Anterior cingulate cortex (tissue), 58 donors: ENCODE measurements around the gene EFCC1.
A peak's percentile ranks its signal among the peaks of the same experiment; 100 is the strongest.

Experiments used
- DNase-seq, 58 donors: peaks; one replicate each; lab custom pipeline; 2025; lab: John Stamatoyannopoulos, UW

Gene EFCC1

DNA sequence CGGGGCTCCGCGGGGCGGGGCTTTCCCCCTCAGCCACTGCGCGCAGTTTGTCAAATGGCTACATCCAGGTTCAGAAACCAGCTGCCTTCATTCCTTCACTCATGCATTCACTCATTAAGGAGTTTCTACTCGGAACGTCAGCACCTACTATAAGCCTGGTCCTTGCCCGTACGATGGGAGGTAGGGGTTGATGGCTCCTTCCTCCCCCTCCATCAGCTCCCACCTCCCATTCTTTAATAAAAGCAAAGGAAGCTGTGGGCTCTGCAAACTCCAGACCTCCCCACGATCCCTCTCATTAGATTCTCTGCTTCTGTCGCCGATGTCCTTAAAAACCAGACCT, 7.0 kb upstream of the EFCC1 start:
- DNase-seq = no peak

DNA sequence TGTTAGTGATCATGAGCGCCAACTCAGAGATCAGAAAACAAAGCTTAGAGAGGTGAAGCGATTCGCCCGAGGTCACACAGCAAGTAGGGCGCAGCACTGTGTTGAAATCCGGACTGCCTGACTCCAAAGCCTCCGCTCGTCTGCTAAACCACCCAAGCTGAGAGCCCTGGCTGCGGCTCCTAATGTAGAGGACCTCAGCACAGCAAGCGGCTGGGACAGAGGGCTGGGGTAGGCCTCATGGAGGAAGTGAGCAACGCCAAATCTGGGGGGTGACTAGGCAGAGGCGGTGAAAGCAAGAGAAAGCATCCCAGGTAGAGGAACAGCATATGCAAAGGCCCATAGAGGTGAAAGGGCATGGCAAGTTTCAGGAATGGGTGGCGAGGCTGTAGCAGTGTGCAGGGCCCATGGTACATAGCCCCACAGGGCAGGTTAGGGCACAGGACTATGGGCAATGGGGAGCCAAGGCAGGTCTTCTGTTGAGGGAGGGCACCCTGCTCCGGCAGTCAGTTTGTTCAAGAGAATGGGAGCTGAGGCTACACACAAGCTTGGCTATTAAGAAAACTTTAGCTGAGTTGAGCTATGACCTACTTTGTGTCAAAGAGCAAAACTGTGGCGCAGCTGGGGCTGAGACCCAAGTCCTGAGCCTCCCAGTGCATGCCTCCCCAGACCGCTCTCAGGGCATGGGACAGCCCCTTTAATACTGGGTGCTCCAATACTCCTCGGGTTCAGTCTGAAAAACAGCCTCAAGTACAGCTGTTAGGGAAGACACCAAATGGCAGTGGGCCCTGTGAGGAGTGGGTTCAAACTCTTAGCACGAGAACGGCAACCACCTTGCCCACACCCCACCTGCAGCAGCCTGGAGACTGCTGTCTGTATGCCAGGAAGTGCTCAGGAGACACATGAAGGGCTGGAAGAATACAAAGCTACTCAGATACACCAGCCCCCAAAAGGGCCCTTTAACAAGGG, 6.2 kb upstream of the EFCC1 start:
- DNase-seq = no peak

DNA sequence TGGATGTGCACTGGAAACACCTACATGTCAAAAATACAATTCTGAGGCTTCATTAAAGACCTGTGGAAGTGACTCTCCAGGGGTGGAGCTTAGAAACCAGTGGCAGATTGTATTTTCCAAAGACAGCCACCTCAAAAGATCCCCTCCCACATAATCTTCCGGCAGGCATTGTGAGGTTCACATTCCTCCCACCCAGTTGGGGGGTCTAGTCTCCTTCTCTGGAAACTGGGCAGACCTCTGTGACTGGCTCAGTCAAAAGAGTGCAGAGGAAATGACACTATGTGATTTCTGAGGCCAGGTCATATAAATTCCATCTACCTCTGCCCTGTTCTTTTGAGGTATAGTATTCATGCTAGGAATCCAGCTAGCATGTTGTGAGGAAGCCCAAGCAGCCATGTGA, 5.4 kb upstream of the EFCC1 start:
- DNase-seq = no peak

DNA sequence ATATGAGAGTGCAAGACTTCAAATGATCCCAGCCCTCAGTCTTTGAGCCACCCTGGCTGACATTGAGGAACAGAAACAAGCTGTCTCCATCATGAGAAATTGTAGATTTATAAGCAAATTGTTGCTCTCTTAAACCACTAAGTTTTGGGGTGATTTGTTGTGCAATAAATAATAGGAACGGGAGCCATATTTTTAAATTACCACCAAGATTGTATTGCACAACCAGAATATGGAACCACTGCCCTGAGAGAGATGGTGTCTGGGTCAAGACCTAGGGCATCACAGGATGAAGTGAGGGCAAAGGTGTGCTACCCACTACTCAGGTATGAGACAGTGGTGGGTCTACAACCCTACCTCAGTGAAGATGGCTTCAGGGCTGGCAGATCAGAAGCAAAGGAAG, 4.9 kb upstream of the EFCC1 start:
- DNase-seq = no peak

DNA sequence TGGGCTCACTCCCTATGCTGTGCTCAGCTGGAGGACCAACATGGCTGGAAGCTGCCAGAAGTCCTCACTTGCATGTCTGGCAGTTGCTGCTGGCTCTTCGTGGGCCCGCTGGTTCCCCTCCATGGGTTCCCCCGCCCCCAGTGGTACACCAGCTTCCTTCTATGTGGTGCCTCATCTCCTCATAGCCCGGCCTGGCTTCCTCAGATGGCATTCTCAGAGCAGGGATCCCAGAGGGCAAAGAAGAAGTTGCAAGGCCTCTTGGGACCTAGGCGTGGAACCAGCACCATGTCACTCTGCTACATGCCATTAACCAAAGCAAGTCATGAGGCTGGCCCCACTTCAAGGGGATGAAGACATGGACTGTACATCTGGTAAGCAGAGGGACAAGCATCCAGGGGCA, 4.4 kb upstream of the EFCC1 start:
- DNase-seq = no peak

DNA sequence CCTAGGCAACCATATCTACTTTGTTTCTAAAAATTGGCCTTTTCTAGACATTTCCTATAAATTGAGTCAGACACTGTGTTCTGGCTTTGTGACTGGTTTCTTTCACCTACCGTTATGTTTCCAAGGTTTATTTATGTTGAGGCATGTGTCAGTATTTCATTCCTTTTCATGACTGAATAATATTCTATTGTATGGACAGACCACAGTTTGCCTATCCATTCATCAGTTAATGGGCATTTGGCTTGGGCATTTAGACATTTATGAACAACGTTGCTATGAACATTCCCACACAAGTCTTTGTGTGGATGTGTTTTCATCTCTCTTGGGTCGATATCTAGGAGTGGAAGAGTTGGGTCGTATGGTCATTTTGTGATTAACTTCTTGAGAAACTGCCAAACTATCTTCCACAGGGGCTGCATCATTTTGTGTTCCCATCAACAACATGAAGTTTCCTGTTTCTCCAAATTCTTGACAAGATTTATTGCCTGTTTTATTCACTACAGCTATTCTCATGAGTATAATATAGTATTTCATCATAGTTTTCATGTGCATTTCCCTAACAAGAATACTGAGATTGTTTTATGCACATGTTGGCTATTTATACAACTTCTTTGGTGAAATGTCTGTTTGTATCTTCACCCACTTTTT, 3.5 kb upstream of the EFCC1 start:
- DNase-seq = no peak

DNA sequence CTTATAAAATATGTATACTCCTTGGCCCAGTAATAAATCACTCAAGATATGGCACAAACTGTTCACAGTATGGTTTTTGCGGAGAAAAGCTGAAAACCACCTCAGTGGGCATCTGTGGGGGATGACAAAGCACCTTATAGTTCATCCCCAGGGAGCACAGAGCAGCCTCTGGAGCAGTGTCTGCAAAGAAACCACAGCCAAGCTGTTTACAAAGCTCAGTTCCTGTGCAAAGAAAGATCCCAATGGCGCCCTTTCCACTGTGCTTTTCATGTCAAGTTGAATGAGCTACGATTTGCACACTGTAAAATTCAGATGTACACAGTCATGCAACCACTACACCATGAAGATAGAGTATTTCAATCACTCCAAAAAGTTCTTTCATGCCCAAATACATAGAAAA, 2.5 kb upstream of the EFCC1 start:
- DNase-seq = no peak

DNA sequence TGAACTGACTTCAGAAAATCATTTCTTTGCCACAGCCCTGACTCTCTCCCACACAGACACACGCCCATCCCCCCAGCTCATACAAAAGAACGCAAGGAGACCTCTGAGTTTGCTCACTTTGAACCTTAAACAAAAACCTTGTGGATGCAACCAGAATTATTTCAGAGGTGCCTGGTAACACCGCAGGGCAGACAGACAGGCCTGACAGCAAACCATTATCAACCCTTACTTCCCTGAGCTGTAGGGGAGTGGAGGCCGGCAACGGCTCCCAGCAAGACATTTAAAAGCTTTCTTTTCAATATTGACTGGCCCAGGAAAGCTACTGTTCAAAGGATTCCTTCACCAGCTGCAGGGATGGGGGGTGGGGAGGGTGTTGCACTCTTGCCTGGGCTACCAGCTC, 2.0 kb upstream of the EFCC1 start:
- DNase-seq = no peak

DNA sequence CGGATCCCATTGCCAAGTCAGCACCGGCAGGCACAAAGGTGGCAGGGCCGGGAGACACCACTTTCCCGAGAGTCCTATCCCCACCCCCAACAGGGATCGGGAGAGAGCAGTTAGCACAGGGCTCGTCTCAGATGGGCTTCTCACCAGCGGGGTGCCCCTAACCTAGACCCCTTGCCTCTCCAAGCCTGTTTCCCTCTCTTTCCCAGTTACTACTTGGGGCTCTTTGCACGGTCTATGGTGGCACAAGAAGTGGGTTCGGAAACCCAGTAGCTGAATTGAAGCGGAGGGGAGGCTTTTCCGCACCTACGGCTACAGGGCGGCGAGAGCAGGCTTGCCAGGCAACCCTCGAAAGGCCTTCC, 383 bp upstream of the EFCC1 start:
- no peak for DNase-seq

DNA sequence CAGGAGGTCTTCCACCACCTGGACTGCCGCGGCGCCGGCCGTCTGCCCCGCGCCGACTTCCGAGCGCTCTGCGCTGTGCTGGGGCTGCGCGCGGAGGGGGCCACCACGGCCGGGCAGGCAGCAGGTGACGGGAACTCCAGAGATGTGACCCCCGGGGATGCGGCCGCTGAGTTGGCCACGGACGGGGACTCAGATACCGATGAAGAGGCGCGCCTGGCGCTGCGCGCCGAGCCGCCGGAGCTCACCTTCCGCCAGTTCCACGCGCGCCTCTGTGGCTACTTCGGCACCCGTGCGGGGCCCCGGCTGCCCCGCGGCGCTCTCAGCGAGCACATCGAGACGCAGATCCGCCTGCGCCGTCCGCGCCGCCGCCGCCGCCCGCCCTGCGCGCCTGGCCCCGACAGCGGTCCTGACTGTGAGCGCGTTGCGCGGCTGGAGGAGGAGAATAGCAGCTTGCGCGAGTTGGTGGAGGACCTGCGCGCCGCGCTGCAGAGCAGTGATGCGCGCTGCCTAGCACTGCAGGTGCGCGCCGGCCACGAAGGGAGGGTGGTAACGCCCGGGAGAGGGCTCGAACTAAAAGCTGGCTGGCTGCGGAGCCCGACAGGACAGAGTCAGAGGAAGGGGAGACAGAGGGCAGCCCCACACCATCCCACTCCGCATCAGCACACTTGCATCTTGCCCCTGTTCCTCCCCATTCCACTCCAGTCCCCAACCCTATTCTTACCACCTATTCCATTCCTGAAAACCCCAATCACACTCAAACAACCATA, 885 bp downstream of the EFCC1 start:
- DNase-seq = peak in 1 of 58 donors; percentile 6

DNA sequence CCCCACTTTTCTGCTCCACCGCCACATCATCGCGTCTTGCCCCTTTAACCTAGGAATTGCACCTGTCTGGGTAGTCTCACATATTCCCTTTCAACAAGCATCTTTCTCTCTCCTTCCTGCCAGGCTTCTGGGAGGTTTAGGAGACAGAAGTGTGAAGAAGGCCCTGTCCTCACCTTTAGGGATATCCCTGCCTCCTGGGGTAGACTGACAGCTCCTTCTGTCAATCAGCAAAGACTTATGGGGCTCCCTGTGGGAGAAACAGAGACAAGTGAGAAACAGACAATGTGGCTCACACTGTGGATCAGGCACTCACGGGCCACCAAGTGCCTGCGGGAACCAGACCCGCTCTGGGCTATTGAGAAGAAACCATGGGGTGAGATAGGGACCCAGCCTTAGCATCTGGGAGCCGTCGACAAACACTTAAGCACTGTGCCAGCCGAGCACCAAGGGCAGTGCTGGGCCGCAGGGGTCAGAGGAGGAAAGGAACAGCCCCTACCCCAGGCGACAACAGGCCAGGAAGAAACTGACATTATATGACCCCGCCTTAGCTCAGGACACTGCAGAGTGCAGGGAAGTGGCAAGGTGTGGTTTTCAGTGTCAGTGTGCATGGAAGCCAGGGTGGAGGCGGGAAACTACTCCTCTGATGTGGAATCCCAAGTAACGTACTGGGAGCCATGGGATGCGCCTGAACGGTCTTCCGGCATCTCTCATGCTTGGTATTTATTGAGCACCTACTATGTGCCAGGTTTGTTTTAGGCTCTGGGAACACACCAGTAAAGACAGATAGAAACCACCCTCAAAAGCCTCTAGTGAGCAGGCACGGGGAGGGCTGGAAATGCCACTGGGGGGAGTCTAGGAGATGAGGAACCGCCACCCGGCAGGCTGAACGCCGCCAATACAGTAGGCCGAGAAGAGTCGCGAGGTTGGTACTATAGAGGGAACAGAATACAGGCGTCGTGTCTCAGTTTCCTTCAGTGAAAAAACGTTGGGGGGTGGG, 1.8 kb downstream of the EFCC1 start:
- no peak for DNase-seq

DNA sequence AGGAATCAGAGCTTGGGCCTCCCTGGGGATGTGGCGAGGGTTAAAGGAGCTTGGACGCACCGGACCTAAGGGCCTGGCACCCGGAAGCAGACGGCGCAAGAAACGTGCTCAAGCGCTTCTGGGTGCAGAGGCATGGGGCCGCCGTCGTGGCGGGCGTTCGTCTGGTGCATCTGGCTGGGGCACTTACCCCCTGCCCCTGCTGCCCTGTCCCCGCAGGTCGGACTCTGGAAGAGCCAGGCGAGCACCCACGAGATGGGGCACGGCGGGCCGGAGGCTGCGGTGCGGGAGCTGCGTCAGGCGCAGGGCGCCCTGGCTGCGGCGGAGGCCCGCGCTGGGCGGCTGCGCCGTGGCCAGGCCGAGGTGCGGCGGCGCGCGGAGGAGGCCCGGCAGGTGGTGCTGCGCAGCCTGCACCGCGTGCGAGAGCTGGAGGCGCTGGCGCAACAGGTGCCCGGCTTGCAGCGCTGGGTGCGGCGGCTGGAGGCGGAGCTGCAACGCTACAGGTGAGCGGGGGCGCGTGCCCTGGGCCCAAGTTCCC, 2.5 kb downstream of the EFCC1 start:
- DNase-seq = no peak

DNA sequence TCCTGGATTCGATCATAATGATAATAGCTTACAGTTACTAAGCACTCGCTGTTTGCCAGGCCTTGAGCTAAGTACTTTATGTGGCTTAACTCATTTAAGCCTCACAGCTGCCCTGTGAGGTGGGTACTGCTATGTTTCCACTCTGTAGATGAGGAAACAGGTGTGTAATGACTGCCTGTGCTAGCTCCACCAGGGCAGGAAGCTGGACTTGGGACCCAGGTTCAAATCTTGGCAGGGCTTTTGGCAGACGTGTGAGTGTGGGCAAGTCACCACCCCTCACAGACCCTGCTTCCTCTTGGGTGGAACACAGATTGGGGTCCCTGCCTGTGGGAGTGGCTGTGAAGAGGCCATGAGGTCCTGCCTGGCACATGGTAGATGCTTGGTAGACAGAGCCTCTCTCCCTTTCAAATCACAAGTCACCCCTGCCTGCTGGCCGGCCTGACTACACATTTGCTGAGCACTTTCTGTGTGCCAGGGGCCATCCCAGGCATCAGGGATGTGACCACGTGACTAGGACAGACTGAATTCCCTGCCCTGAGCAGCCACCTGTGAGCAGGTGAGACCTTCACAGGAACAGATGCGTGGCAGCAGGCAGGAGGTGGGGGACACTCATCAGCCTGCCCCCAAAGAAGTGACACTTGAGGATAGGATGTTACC, 3.7 kb downstream of the EFCC1 start:
- DNase-seq = no peak

DNA sequence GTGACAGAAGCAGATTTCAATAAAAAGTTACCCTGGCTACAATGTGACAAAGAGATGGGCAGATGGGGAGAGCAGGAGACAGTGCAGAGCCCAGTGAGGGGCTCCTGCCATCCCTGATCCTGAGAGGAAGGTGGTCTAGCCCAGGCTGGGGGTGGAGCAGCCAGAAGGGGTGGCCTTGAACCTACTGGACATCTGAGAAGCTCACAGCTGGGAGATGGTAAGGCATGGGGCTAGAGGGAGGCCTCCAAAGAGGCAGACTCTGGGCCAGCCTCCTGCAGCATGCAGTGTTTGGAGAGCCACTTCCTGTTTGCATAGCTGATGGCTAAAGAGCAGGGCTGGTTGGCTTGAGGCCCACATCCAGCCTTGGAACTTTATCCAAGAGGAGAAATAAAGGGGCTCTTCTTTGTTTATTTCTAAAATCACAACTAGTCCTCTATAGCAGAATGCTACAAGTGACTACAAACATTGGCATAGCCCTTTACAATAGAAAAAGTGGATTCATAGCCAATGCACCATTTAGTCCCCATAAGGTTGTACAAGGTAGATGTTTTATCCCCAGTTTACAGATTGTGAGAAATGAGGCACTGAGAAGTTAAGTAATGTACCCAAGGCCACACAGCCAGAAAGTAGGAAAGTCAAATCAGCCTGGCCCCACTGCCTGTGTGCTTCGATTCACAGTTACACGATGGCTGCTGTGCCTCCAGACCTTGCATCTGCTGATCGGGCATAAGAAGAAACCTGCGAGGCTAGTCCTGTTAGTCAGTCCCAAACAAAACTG, 4.6 kb downstream of the EFCC1 start:
- no peak for DNase-seq

DNA sequence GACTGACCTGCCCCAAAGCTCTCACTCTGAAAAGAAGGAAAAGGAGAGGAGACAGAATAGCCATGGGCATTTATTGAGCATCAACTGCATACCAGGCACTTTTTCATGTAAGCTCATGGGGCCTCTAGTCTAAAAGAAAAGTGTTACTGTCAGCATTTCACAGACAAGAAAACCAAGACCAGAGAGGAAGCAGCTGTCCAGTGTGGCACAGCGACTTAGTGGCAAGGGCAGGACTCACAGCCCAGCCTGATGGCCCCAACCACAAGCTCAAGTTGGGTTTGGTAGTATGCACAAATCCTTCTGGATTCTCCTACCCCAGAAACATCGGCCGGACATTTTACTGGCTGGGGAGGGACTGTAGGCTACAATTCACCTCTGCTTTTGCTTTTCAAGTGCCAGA, 5.8 kb downstream of the EFCC1 start:
- no peak for DNase-seq

DNA sequence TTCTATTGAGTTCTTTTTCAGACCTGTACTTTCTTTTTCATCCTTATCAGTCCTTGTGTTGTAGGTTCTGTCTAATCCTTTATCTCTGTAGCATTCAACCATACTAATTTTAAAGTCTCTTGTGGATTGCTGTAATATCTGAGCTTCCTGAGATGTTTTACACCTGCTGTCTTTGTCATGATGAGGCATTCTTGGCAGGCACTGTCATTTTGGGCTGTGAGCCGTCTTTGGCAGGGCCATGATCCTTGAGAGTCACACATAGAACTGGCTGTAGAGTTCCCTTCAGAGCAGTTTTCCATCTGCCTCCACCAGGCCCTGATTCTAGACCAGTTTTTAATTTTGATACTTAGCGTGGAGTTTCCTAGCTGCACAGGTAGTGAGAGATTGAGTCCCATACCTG, 6.7 kb downstream of the EFCC1 start:
- DNase-seq = no peak

DNA sequence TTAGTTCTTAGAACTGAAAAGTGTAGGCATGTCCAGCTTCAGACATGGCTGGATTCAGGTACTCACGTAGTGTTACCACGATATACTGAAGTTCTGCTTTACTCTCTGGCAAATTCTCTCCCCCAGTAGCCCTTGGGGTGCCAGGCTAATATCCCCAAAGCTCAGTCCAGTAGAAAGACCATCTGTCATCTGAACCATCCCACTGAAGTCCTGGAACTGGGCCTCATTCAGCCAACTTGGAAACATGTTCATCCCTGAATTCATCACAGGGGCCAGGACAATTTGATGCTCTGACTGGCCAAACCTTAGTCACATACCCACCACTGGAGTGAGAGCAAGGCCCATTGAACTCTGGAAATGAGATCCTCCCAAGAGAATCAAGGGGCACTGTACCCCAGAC, 8.2 kb downstream of the EFCC1 start:
- no peak for DNase-seq

DNA sequence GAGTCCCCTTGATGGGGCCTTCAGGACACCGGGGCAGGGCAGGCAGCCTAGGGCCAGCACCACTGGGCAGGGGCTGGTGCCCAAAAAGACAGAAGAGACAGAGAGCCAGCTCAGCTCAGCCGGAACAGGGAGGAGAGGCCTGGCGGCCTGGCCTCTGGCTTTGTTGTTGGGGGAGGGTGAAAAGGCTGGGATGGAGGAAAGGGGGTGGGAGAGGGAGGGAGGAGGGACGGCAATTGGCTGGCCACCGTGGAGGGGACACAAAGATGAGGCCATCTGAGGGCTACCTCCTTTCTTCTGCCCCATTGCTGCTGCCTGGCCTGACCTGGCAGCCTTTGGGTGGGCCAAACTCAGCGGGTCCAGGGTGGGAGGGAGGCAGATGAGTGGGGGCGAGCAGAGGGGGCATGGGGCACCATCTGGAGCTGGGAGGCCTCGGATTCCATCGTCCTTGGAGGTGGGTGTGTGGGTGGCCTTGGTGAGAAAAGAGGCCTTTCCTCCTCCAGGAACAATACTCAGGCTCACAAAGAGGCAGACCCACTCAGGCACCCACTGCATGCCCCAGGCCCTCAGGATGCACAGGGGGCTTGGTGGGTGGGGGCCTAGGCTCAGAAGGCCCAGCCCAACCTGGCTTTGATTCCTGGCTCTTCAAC, 9.3 kb downstream of the EFCC1 start:
- no peak for DNase-seq
